ENCODE measurements around the gene PRKCA.

GRCh38 chr17:66654764-66655163 lies 352.4 kb downstream of the PRKCA start:
- no peak for TF ChIP-seq EZH2phosphoT487 (IDR thresholded peaks at IDR 0.05; ENCODE audit: borderline replicate concordance)
- no peak for TF ChIP-seq CTCF (conservative IDR thresholded peaks at IDR 0.05; ENCODE audit: low read length)
